ENCODE results near the gene STXBP2.

The STXBP2 gene

GRCh38 chr19:7595466-7596133 lies 41.3 kb upstream of the STXBP2 start, which contains the start of gene CAMSAP3:
CAMSAP3 (plus strand) TSS chr19:7595863; CDS start chr19:7596003, 140 bp downstream.
- no peak for ATAC-seq (ENCODE audit: insufficient read depth, low read depth)
- H4K20me1 ChIP-seq (ENCODE audit: insufficient read depth, low read length): peaks cover 3% of the 10 kb centered on the region; the same call in 1 of the 2 replicates
- H3K4me3 ChIP-seq (ENCODE audit: low read depth in 1 of 2, low read length in 2 of 2): no peak within 1 kb of the TSS
- H2AFZ ChIP-seq (ENCODE audit: low read depth, low read length): no peak within 1 kb of the TSS
- H3K9ac ChIP-seq (ENCODE audit: low read depth, low read length): no peak within 1 kb of the TSS
- no peaks in the 10 kb centered on the region for H3K36me3 ChIP-seq (ENCODE audit: insufficient read depth, low read length)
- H3K79me2 ChIP-seq (ENCODE audit: insufficient read depth, low read length): no peaks in the 10 kb centered on the region
- no peaks in the 10 kb centered on the region for H3K27me3 ChIP-seq (ENCODE audit: insufficient read depth, low read length, poor library complexity)
- no peaks in the 10 kb centered on the region for H3K9me3 ChIP-seq (ENCODE audit: insufficient read depth, low read length, severe bottlenecking)
- H3K4me2 ChIP-seq (ENCODE audit: insufficient read depth, low read length): no peak within 1 kb of the TSS
- TF ChIP-seq EZH2 (IDR thresholded peaks at IDR 0.05; ENCODE audit: borderline replicate concordance, low read depth, low read length, severe bottlenecking) (no peak), CTCF (IDR thresholded peaks at IDR 0.05; ENCODE audit: borderline replicate concordance, extremely low read depth, low read length, poor library complexity, severe bottlenecking) (no peak)
- DNase-seq: no peak
- no peak within 1 kb of the TSS for H3K27ac ChIP-seq (ENCODE audit: low read length)
- no peaks in the 10 kb centered on the region for H3K4me1 ChIP-seq (ENCODE audit: insufficient read depth, low read length)

GRCh38 chr19:7596211-7596937 lies 40.5 kb upstream of the STXBP2 start:
- no peak overlapping the region for H3K4me2 ChIP-seq (ENCODE audit: insufficient read depth, low read length)
- H2AFZ ChIP-seq (ENCODE audit: low read depth, low read length): no peak overlapping the region
- H3K27ac ChIP-seq (ENCODE audit: low read length): no peak overlapping the region
- no peaks in the 10 kb centered on the region for H4K20me1 ChIP-seq (ENCODE audit: insufficient read depth, low read length)
- TF ChIP-seq EZH2 (IDR thresholded peaks at IDR 0.05; ENCODE audit: borderline replicate concordance, low read depth, low read length, severe bottlenecking) (no peak), CTCF (IDR thresholded peaks at IDR 0.05; ENCODE audit: borderline replicate concordance, extremely low read depth, low read length, poor library complexity, severe bottlenecking) (no peak)
- H3K36me3 ChIP-seq (ENCODE audit: insufficient read depth, low read length): no peaks in the 10 kb centered on the region
- H3K27me3 ChIP-seq (ENCODE audit: insufficient read depth, low read length, poor library complexity): no peaks in the 10 kb centered on the region
- DNase-seq: no peak
- H3K9me3 ChIP-seq (ENCODE audit: insufficient read depth, low read length, severe bottlenecking): no peaks in the 10 kb centered on the region
- no peaks in the 10 kb centered on the region for H3K79me2 ChIP-seq (ENCODE audit: insufficient read depth, low read length)
- H3K9ac ChIP-seq (ENCODE audit: low read depth, low read length): no peak overlapping the region
- ATAC-seq (ENCODE audit: insufficient read depth, low read depth): no peak
- H3K4me3 ChIP-seq (ENCODE audit: low read depth in 1 of 2, low read length in 2 of 2): no peak overlapping the region
- no peaks in the 10 kb centered on the region for H3K4me1 ChIP-seq (ENCODE audit: insufficient read depth, low read length)

GRCh38 chr19:7597689-7598088 lies 39.2 kb upstream of the STXBP2 start:
- H3K36me3 ChIP-seq (ENCODE audit: insufficient read depth, low read length): no peaks in the 10 kb centered on the region
- H3K27me3 ChIP-seq (ENCODE audit: insufficient read depth, low read length, poor library complexity): no peaks in the 10 kb centered on the region
- H2AFZ ChIP-seq (ENCODE audit: low read depth, low read length): no peak overlapping the region
- no peak for DNase-seq
- H3K4me2 ChIP-seq (ENCODE audit: insufficient read depth, low read length): no peak overlapping the region
- no peak overlapping the region for H3K4me3 ChIP-seq (ENCODE audit: low read depth in 1 of 2, low read length in 2 of 2)
- H4K20me1 ChIP-seq (ENCODE audit: insufficient read depth, low read length): no peaks in the 10 kb centered on the region
- no peak overlapping the region for H3K27ac ChIP-seq (ENCODE audit: low read length)
- H3K9me3 ChIP-seq (ENCODE audit: insufficient read depth, low read length, severe bottlenecking): no peaks in the 10 kb centered on the region
- H3K79me2 ChIP-seq (ENCODE audit: insufficient read depth, low read length): no peaks in the 10 kb centered on the region
- no peak overlapping the region for H3K9ac ChIP-seq (ENCODE audit: low read depth, low read length)
- TF ChIP-seq EZH2 (IDR thresholded peaks at IDR 0.05; ENCODE audit: borderline replicate concordance, low read depth, low read length, severe bottlenecking) (no peak), CTCF (IDR thresholded peaks at IDR 0.05; ENCODE audit: borderline replicate concordance, extremely low read depth, low read length, poor library complexity, severe bottlenecking) (no peak)
- ATAC-seq (ENCODE audit: insufficient read depth, low read depth): no peak
- H3K4me1 ChIP-seq (ENCODE audit: insufficient read depth, low read length): no peaks in the 10 kb centered on the region

Measured in DND-41 (cell line).